ENCODE data around the gene PLPP4.

DNA sequence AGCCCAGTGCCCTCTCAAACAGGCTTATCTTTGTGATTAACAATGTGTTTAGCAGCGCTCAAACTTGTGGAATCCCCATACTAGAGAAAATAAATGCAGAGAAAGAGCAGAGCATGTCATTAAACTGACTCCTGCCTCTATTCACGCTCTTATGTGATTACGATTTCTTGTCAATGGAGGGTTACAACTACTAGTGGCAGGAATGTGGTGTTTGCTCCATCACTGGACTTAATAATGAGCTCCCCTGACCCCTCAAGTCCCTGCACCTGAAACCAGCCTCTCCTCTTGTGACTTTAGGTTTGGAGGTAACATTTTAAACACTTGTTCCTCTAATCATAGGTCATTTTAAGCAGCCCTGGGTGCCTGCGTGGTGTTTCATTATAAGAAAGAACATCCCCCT, 121.9 kb downstream of the PLPP4 start:
- TF ChIP-seq, protein P1, sequence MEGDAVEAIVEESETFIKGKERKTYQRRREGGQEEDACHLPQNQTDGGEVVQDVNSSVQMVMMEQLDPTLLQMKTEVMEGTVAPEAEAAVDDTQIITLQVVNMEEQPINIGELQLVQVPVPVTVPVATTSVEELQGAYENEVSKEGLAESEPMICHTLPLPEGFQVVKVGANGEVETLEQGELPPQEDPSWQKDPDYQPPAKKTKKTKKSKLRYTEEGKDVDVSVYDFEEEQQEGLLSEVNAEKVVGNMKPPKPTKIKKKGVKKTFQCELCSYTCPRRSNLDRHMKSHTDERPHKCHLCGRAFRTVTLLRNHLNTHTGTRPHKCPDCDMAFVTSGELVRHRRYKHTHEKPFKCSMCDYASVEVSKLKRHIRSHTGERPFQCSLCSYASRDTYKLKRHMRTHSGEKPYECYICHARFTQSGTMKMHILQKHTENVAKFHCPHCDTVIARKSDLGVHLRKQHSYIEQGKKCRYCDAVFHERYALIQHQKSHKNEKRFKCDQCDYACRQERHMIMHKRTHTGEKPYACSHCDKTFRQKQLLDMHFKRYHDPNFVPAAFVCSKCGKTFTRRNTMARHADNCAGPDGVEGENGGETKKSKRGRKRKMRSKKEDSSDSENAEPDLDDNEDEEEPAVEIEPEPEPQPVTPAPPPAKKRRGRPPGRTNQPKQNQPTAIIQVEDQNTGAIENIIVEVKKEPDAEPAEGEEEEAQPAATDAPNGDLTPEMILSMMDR (IDR thresholded peaks at IDR 0.05) = no peak
- no peak for TF ChIP-seq POLR2A (IDR thresholded peaks at IDR 0.05)
